GM12878 (cell line): Measurements from ENCODE around the gene PUS10. TPM values are rescaled to one million over a fixed set of nuclear protein-coding genes. Genes with fewer than 3 reads are reported as not detected.

Experiments used
- BCL11A ChIP-seq: IDR thresholded peaks from 2 replicates; pipeline ENCODE4 v1.6.1; 2011; ENCODE audit warnings: low read depth, low read length
- BRCA1 ChIP-seq: IDR thresholded peaks from 2 replicates; pipeline ENCODE4 v1.6.1; 2011; ENCODE audit warnings: low read depth, low read length, improper control_type of control experiment
- CBFB ChIP-seq: IDR thresholded peaks from 2 replicates; pipeline ENCODE4 v1.6.1; 2016; ENCODE audit warnings: antibody characterized with exemption, low read depth
- CEBPB ChIP-seq, 2 experiments: fragments of 150-350 bp in 1 of 2; IDR thresholded peaks; 2 replicates each; pipeline ENCODE4 v1.6.1; 2012 to 2014; ENCODE audit warnings: low read depth in 2 of 2, low read length in 2 of 2, borderline replicate concordance in 1 of 2, inconsistent platforms in 1 of 2
- EZH2 ChIP-seq: IDR thresholded peaks from 2 replicates; pipeline ENCODE4 v1.6.1; 2012; ENCODE audit warnings: low read depth, mild to moderate bottlenecking, control low read depth, inconsistent platforms, low read length, borderline replicate concordance; ENCODE audit not compliant: control insufficient read depth
- HDGF ChIP-seq: fragments of 450-650 bp; IDR thresholded peaks from 2 replicates; pipeline ENCODE4 v1.6.1; 2016; ENCODE audit warnings: antibody characterized with exemption
- JUND ChIP-seq: IDR thresholded peaks from 2 replicates; pipeline ENCODE4 v1.6.1; 2012; ENCODE audit warnings: low read depth, mild to moderate bottlenecking, low read length, improper control_type of control experiment, moderate library complexity
- KAT2A ChIP-seq: conservative IDR thresholded peaks from 2 replicates; pipeline ENCODE4 v1.6.1; 2011; ENCODE audit warnings: low read depth, low read length; ENCODE audit not compliant: control insufficient read depth
- MYB ChIP-seq: fragments of 150-350 bp; IDR thresholded peaks from 2 replicates; pipeline ENCODE4 v1.6.1; 2014; ENCODE audit warnings: mild to moderate bottlenecking, low read depth, low read length, borderline replicate concordance
- POLR2A ChIP-seq: IDR thresholded peaks from 2 replicates; pipeline ENCODE4 v1.6.1; 2011; ENCODE audit warnings: low read depth, mild to moderate bottlenecking, low read length
- POLR2AphosphoS5 ChIP-seq: IDR thresholded peaks from 2 replicates; pipeline ENCODE4 v1.6.1; 2011; ENCODE audit warnings: mild to moderate bottlenecking, low read length, inconsistent platforms
- SIX5 ChIP-seq: IDR thresholded peaks from 2 replicates; pipeline ENCODE4 v1.6.1; 2011; ENCODE audit warnings: mild to moderate bottlenecking, low read depth, low read length, moderate library complexity; ENCODE audit not compliant: severe bottlenecking
- STAT3 ChIP-seq: IDR thresholded peaks from 2 replicates; pipeline ENCODE4 v1.6.1; 2011; ENCODE audit warnings: low read depth, low read length, improper control_type of control experiment
- ZBED1 ChIP-seq: IDR thresholded peaks from 2 replicates; pipeline ENCODE4 v1.6.1; 2016; ENCODE audit warnings: borderline replicate concordance
- ZZZ3 ChIP-seq: IDR thresholded peaks from 2 replicates; pipeline ENCODE4 v1.6.1; 2011; ENCODE audit warnings: low read depth; ENCODE audit not compliant: control insufficient read depth, insufficient read length
- polyA plus RNA-seq, 11 experiments: library from polyadenylated mRNA; depleted of rRNA in 4 of 11; unstranded in 6 of 11; stranded (reverse) in 5 of 11; fragments of >200 nt; fragmentation: Nextera tagmentation in 4 of 11; fragmentation: Illumina TruSeq in 1 of 11; extraction: Ambion mirVana in 4 of 11; extraction: Trizol in 1 of 11; gene quantifications; 1 replicate in 1 of 11; 2 replicates in 10 of 11; pipeline versions ENCODE4 v1.2.1 to v1.2.3, GENCODE V29; 2011 to 2016; ENCODE audit warnings: inconsistent platforms in 2 of 11, missing spikeins in 2 of 11, low read depth in 1 of 11
- total RNA-seq, 4 experiments: library from RNA; depleted of rRNA in 3 of 4; stranded (reverse); fragments of >200 nt in 3 of 4; fragmentation: Illumina TruSeq in 1 of 4; extraction: Trizol in 1 of 4; gene quantifications; 2 replicates each; pipeline versions ENCODE4 v1.2.1 to v1.2.3, GENCODE V29; 2013 to 2021
- TF ChIP-seq, protein P1 (sequence below): IDR thresholded peaks from 2 replicates; pipeline ENCODE4 v1.6.1; 2011; ENCODE audit warnings: low read depth, mild to moderate bottlenecking, low read length, moderate library complexity, borderline replicate concordance; ENCODE audit errors: extremely low read depth
- TF ChIP-seq, protein P2 (sequence below): fragments of 450-650 bp; IDR thresholded peaks from 2 replicates; pipeline ENCODE4 v1.6.1; 2017; ENCODE audit warnings: mild to moderate bottlenecking, low read depth, inconsistent platforms; ENCODE audit not compliant: poor library complexity, severe bottlenecking
- TF ChIP-seq, protein P3 (sequence below): fragments of 450-650 bp; IDR thresholded peaks from 2 replicates; pipeline ENCODE4 v1.6.1; 2017; ENCODE audit warnings: low read depth, mild to moderate bottlenecking, moderate library complexity
- TF ChIP-seq, protein P4 (sequence below): fragments of 450-650 bp; IDR thresholded peaks from 2 replicates; pipeline ENCODE4 v1.6.1; 2017; ENCODE audit warnings: mild to moderate bottlenecking, moderate library complexity

PUS10 gene
- total and polyA plus RNA-seq, 10 of the 15 experiments (the other 5 are each of a cell fraction or from before 2014, with no cell fraction given) = 9.1 to 17.0 (median 13.0) TPM

DNA sequence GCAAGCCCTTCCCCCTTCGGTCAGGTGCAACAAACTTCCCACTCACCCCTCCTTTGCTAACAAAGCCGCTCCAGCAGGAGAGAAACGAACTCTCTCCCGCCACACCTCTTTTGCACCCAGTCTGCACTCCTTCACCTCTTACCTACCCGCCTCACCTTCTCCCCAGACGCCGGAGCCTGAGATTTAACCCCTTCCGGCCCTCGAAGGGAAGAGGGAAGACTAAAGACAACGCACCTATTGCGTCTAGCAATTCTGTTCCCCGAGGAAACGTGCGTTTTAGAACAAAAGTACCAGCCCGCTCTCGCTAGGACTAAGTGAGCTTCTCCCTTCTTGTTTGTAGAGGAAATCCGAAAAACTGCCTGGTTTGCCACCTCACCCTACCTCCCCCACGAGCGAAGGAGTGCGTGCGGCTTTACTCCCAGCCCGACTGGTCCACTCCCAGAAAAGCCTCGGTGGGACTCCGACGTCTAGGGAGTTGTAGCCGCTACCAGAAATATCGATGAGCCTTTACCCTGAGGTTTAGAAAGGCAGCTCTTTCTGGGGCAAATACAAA, 976 bp downstream of the PUS10 start (continued):
- TF ChIP-seq, protein P1, sequence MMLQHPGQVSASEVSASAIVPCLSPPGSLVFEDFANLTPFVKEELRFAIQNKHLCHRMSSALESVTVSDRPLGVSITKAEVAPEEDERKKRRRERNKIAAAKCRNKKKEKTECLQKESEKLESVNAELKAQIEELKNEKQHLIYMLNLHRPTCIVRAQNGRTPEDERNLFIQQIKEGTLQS = no peak
- TF ChIP-seq POLR2AphosphoS5 (peak; percentile 67), JUND (no peak), HDGF (0 out of 2 replicates have a peak, but pooled peaks have one; percentile 26), BRCA1 (no peak), SIX5 (peak; percentile 77), BCL11A (no peak), POLR2A (0 out of 2 replicates have a peak, but pooled peaks have one; percentile 21), CBFB (peak; percentile 61), ZBED1 (no peak; the same call in 1 of the 2 replicates), ZZZ3 (peak; percentile 72), CEBPB (IDR thresholded peaks at IDR 0.05; ENCODE audit: borderline replicate concordance in 1 of 2, low read depth in 2 of 2, low read length in 2 of 2) (no peak), KAT2A (no peak), MYB (no peak), STAT3 (no peak), EZH2 (no peak)
- TF ChIP-seq, protein P2, sequence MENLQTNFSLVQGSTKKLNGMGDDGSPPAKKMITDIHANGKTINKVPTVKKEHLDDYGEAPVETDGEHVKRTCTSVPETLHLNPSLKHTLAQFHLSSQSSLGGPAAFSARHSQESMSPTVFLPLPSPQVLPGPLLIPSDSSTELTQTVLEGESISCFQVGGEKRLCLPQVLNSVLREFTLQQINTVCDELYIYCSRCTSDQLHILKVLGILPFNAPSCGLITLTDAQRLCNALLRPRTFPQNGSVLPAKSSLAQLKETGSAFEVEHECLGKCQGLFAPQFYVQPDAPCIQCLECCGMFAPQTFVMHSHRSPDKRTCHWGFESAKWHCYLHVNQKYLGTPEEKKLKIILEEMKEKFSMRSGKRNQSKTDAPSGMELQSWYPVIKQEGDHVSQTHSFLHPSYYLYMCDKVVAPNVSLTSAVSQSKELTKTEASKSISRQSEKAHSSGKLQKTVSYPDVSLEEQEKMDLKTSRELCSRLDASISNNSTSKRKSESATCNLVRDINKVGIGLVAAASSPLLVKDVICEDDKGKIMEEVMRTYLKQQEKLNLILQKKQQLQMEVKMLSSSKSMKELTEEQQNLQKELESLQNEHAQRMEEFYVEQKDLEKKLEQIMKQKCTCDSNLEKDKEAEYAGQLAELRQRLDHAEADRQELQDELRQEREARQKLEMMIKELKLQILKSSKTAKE = peak; percentile 87
- TF ChIP-seq, protein P3, sequence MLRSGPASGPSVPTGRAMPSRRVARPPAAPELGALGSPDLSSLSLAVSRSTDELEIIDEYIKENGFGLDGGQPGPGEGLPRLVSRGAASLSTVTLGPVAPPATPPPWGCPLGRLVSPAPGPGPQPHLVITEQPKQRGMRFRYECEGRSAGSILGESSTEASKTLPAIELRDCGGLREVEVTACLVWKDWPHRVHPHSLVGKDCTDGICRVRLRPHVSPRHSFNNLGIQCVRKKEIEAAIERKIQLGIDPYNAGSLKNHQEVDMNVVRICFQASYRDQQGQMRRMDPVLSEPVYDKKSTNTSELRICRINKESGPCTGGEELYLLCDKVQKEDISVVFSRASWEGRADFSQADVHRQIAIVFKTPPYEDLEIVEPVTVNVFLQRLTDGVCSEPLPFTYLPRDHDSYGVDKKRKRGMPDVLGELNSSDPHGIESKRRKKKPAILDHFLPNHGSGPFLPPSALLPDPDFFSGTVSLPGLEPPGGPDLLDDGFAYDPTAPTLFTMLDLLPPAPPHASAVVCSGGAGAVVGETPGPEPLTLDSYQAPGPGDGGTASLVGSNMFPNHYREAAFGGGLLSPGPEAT = peak; percentile 100
- TF ChIP-seq, protein P4, sequence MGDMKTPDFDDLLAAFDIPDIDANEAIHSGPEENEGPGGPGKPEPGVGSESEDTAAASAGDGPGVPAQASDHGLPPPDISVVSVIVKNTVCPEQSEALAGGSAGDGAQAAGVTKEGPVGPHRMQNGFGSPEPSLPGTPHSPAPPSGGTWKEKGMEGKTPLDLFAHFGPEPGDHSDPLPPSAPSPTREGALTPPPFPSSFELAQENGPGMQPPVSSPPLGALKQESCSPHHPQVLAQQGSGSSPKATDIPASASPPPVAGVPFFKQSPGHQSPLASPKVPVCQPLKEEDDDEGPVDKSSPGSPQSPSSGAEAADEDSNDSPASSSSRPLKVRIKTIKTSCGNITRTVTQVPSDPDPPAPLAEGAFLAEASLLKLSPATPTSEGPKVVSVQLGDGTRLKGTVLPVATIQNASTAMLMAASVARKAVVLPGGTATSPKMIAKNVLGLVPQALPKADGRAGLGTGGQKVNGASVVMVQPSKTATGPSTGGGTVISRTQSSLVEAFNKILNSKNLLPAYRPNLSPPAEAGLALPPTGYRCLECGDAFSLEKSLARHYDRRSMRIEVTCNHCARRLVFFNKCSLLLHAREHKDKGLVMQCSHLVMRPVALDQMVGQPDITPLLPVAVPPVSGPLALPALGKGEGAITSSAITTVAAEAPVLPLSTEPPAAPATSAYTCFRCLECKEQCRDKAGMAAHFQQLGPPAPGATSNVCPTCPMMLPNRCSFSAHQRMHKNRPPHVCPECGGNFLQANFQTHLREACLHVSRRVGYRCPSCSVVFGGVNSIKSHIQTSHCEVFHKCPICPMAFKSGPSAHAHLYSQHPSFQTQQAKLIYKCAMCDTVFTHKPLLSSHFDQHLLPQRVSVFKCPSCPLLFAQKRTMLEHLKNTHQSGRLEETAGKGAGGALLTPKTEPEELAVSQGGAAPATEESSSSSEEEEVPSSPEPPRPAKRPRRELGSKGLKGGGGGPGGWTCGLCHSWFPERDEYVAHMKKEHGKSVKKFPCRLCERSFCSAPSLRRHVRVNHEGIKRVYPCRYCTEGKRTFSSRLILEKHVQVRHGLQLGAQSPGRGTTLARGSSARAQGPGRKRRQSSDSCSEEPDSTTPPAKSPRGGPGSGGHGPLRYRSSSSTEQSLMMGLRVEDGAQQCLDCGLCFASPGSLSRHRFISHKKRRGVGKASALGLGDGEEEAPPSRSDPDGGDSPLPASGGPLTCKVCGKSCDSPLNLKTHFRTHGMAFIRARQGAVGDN = 0 out of 2 replicates have a peak, but pooled peaks have one; percentile 37
